Activated T-cell treated with anti-CD3 and anti-CD28 coated beads for 1 hour (primary cell): ENCODE measurements around the gene ACY1.

ENCODE experiments used
- DNase-seq: peaks from one replicate; pipeline ENCODE4 v3.0.0-alpha.2; 2020; ENCODE audit warnings: low read depth

Gene ACY1

DNA sequence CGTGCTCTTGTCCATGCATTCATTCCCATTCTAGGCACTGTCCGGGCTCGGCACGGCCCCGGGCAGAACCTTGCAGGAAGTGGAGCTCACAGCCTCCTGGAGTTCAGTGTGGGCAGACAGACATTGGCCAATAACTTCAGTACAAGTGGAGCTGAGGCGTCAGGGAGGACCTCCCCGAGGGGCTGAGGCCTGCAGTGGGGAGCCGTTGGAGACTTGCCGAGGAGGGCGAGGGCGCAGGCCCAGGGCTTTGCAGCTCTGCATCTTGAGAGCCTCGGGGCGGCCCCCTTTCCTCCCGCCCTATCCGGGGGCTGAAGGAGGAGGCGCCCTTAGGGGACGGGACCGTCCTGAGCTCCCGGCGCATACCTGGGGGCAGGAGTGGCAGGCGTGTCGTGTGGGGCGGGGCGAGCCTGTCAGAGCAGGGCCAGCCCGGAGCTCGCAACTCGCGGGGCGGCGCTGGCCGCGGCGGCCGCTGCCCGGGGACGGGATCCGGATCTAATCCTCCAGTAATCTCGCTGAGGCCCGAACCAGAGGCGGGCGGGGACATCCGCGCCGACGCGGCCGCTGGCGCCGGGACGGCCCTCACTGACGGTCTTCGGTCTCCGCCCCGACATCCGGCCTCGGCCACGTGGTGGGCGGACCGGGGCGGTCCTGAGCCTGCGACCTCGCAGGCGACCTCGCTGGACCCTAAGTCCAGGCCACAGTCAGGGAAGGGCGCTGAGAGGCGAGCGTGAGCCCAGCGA lies at the start of gene ACY1:
TSS of gene ACY1 (plus strand) at position 698 of the 740 bp plus-strand sequence. CDS start 530 bp downstream, outside the sequence.
- peak; percentile 54 for DNase-seq

DNA sequence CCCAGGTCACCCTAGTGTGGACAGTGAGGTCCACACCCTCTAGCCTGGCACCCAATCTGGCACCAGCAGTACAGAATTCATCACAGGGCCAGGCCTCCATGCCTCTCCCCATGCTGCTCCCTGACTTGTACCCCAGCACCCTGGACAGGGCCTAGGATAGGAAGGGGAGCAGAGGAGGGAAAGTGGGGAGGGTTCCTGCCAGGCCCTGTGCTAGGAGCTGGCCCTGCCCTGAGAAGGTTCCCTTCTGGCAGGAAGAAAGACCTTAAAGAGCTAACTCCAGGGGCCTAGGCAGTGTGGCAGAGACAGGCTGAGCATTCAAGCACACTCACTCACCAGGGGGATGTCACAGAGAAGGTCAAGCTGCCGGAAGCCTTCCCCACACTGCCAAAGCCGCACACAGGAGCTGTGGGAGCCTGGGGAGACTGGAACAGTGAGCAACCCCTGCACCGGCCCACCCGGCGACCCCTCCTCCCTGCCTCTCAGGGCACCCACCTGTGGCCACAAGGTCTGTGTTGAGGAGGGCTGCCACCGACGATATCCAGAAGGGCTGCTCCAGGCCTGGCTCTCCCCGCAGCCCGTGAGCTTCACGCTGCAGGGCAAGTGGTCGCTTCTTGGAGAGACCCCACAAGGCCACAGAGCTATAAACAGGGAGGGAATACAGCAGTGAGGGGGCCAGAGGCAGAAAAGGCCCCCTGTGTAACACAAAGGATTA lies 49.0 kb upstream of the ACY1 start:
- DNase-seq = no peak

DNA sequence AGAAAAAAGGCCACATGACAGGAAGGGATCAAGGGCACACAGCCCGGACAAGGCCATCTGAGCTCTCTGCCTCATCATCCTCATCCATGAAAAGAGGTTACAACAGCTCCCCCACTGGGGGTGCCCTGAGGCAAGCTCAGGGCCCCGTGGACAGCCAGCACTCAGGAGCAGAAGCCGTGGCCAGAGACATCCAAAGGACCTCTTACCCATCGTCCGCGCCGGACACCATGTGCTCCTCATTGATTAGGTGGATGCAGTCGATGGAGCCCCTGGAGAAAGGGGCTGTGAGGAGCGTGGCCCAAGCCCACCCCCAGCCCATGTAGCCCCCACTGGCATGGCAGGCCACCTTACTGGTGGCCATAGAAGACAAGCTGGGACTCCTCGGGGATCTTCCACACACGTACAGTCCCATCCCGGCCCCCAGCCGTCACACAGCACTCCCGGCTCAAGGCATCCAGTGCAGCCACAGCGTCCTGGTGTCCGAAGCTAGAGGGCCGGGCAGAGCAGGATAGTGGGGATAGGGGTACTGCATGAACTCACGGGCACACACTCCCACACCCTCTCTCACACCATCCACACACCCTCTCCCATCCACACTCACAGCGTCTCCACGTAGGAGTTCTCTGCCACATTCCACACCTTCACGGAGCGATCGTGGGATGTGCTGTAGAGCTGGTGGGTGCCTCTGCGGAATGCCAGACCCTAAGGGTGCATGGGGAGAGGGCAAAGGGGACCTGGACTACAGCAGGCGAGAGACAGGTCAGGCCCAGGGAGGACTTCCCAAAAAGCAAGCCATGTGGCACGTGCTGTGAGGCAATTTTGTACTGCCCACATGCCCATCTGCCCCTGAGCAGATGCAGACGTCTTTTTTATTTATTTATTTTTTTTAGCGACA lies 48.1 kb upstream of the ACY1 start:
- DNase-seq = no peak

DNA sequence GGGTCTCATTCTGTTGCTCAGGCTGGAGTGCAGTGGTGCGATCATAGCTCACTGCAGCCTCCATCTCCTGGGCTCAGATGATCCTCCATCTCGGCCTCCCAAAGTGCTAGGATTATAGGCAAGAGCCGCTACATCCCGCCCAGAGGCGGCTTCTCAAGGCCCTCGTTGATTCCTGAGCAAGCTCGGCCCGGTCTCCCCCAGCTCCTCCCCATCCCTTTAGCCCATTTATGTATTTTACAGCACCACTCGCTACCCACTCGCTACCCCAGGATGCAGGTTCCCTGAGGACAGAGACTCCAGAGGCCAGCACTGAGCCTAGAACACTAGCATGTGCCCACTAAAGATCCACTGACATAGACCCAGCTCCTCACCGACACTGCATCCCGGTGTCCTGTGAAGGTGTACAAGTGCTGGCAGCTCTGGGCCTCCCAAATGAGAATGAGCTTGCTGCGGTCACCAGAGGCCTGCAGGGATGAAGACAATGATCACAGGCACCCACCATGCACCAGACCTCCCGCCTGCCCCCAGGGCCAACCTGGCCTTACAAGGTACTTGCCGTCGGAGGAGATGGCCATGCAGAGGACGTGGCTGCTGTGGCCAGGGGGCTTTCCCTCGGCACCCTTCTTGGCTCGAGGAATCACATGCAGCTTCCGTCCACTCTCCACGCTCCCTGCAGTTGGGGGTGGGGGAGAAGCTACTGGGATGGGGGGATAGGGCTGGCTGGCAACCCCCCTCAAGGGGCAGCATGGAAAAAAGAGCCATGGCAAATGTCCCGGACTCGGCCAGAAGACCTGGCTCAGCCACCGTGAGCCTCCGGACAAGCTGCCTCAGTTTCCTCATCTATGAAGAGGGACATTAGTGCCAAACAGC lies 47.2 kb upstream of the ACY1 start:
- no peak for DNase-seq

- DNase-seq = no peak
Measured at GRCh38 chr3:51937014-51937413, 46.3 kb upstream of the ACY1 start.

DNA sequence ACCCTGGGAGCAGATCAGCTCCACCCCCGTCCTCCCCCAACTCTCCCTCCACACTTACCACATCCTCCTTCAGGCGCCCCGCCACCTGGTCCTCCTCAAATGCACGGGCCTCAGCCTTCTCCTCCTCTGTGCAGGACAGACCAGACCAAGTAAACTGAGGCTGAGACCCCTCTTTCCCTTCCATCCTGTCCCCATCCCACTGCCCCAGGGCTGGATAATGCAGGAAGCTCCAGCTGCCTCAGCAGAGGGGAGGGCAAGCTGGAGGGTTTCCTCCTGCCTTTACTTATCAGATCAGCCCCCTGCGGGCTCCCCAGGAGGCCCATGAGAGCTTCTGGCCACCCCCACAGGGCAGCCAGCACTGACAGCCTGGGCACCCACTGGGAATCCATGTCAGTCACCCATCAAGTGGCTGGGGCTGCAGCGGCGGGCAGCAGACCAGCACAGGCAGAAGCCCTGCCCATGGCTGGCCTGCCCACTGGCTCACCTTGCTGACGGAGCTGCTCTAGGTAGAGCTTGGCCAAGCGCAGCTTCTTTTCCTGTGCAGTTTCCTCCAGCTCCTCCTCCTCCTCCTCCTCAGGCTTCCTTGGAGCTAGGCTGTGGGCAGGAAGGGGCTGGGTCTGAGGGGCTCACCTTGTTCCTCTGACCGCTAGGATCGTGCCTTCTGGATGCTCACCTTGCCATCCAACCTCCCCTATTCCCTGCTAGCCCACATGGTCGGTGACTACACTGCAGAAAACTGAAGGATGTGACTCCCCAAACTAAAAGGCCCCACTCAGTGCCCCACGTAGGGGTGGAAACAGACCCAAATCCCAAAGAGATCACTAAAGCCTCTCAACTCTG lies 45.5 kb upstream of the ACY1 start:
- DNase-seq = no peak

DNA sequence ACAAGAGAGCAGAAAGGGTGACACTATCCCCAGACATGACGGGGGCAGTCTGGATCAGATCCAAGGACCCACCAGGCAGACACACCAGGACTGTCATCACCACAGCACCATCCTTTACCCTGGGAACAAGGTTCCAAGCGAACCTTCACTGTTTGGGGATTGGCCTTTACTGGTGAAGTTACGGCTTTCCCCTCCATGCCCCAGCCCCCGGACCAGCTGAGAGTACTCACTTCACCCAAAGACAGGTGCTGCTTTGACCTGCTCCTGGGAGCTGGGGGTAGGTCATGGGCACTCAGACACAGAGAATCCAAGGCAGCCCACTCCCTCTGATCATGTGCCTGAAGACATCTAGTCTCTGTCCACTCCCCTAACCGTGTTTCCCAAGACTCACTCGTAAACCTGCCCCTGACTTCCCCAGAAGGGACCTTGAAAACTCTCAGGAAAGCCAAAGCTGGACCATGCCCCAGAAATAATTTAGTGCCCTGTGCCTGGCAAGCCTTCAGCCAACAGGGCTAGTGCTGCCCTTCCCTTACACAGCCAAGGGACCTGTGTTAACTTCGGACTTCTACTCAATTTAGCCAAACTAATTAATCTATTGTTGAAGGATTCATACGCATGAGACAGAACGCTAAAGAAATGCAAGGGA lies 44.4 kb upstream of the ACY1 start:
- DNase-seq = no peak

DNA sequence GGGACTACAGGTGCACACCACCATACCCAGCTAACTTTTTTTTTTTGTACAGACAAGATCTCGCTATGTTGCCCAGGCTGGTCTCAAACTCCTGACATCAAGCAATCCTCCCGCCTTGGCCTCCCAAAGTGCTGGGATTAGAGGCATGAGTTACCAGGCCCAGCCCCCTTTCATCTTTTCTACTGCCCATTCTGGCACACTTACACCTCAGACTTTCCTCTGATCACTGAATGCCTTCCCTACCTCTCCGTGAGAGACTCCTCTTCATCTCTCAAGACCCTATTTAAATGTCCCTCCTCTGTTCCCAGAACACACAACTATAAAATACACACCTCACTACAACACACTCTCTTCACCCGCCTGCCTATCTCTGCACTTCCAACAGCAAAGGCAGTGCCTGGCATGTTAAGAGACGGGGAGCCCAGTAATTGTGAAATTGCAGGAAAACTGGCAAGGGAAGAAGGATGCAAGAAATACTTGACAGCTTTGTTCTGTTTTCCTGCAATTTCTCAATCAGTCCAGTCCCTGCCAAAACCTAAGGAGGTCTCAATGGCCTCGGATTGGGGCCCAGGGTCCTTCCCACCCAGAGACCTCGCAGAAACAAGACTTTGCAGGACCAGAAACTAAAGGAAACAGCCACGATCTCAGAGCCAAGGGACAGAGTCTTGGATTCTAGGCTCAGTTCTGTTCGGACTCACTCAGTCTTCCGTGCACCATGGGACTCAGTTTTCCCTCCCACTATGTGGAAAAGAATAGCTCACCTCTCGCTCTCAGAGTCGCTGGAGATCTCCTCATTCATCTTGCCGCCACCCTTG lies 42.5 kb upstream of the ACY1 start:
- DNase-seq = no peak

- no peak for DNase-seq
Measured at GRCh38 chr3:51941463-51941797, 41.9 kb upstream of the ACY1 start.

DNA sequence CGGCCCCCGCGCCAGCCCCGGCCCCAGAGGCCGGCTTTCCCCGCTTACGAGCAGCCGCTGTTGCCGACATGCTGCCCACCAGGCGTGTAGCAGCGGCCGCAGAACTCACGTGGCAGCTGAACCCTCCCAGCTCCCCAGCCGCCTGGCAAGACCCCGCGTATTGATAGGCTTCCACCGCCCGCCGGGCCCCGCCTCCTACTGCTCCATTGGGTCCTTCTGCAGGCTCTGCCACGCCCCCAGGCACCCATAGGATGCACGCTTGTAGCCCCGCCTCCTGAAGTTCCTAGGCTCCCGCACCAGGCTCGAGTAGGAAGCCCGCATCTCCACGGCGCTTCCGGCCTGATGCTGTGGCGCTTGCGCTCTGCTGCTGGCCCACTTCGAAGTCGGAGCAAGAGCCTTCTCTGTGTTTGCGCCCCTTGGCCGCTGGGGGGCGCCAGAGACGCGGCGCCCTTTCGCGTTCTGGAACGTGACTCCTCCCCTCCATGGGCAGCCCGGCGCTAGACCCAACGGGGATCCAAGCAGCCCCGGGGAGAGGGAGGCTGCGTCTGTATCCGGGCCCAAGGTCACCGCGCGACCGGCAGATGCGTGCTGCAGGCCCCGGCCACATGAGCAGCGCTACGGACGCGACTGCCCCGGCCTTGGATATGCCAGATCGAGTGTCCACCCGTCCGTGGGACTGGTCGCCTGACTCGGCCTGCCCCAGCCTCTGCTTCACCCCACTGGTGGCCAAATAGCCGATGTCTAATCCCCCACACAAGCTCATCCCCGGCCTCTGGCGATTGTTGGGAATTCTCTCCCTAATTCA lies 41.3 kb upstream of the ACY1 start, which contains the start of the genes PARP3 and RRP9:
TSS of gene PARP3 (plus strand) at position 566 of the 805 bp plus-strand sequence. CDS start 993 bp downstream, outside the sequence.
TSS of gene RRP9 (minus strand) at position 107 of the 805 bp plus-strand sequence. CDS start at position 70, 37 bp downstream.
- peak; percentile 98 for DNase-seq

GRCh38 chr3:51942603-51943450 lies 40.5 kb upstream of the ACY1 start:
- DNase-seq = peak; percentile 42

GRCh38 chr3:51943451-51944391 lies 39.6 kb upstream of the ACY1 start:
- DNase-seq = no peak

DNA sequence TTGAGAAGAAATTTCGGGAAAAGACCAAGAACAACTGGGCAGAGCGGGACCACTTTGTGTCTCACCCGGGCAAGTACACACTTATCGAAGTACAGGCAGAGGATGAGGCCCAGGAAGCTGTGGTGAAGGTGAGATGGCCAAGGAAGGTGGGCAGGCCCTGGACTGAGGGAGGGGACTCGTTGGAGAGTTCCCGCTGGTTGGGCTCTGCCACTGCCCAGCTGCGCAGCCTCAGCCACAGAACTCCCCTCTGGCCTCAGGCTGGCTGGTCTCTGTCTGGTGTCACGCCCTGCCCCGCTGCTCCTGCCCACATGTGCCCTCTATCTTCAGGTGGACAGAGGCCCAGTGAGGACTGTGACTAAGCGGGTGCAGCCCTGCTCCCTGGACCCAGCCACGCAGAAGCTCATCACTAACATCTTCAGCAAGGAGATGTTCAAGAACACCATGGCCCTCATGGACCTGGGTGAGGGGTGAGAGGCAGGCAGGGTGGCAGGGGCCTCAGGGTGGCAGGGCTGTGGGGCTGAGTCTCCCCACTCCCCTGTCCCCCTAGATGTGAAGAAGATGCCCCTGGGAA lies 38.8 kb upstream of the ACY1 start:
- no peak for DNase-seq

DNA sequence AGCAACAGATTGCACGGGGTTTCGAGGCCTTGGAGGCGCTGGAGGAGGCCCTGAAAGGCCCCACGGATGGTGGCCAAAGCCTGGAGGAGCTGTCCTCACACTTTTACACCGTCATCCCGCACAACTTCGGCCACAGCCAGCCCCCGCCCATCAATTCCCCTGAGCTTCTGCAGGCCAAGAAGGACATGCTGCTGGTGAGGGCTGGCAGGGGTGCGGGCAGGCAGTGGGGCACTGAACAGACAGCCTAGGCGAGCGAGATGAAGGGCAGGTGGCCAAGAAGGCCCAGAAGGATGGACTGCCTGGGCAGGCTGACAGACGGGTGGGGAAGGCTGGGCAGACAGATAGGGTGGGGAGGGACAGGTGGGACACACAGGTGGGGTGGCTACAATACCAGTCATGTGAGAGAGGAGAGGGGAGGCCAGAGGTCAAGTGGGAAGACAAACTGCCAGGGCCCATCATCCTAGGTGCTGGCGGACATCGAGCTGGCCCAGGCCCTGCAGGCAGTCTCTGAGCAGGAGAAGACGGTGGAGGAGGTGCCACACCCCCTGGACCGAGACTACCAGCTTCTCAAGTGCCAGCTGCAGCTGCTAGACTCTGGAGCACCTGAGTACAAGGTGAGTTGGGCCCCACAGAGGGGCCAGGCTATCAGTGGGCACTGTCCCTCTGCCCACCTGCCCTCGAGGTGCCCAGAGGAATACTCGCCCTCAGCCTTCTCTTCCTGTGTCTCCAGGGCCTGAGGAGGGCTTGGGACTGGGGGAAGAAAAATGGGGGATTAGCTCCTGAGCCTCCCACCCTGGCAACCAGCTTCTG lies 38.1 kb upstream of the ACY1 start:
- no peak for DNase-seq
